HEK293T (cell line): ENCODE measurements around the gene MAPK1.

Experiments
- ARNT ChIP-seq: fragments of 450-650 bp; IDR thresholded peaks from 2 replicates; pipeline ENCODE4 v1.6.1; 2017; ENCODE audit warnings: mild to moderate bottlenecking
- BHLHE40 ChIP-seq: fragments of 450-650 bp; IDR thresholded peaks from 2 replicates; pipeline ENCODE4 v1.6.1; 2016; ENCODE audit warnings: mild to moderate bottlenecking, moderate library complexity, borderline replicate concordance
- ELF4 ChIP-seq: fragments of 450-650 bp; IDR thresholded peaks from 2 replicates; pipeline ENCODE4 v1.6.1; 2017; ENCODE audit warnings: antibody characterized with exemption
- FOXA1 ChIP-seq: fragments of 450-650 bp; IDR thresholded peaks from 2 replicates; pipeline ENCODE4 v1.6.1; 2016; ENCODE audit warnings: mild to moderate bottlenecking
- PKNOX1 ChIP-seq: fragments of 450-650 bp; IDR thresholded peaks from 2 replicates; pipeline ENCODE4 v1.6.1; 2016
- ZNF384 ChIP-seq: fragments of 450-650 bp; IDR thresholded peaks from 2 replicates; pipeline ENCODE4 v1.6.1; 2016

GRCh38 chr22:21790359-21790758 lies 77.1 kb downstream of the MAPK1 start:
- TF ChIP-seq PKNOX1 (no peak), ARNT (no peak), ELF4 (no peak), BHLHE40 (no peak), ZNF384 (no peak), FOXA1 (no peak)
